Measurements from ENCODE around the gene C1orf210.

C1orf210 gene

DNA sequence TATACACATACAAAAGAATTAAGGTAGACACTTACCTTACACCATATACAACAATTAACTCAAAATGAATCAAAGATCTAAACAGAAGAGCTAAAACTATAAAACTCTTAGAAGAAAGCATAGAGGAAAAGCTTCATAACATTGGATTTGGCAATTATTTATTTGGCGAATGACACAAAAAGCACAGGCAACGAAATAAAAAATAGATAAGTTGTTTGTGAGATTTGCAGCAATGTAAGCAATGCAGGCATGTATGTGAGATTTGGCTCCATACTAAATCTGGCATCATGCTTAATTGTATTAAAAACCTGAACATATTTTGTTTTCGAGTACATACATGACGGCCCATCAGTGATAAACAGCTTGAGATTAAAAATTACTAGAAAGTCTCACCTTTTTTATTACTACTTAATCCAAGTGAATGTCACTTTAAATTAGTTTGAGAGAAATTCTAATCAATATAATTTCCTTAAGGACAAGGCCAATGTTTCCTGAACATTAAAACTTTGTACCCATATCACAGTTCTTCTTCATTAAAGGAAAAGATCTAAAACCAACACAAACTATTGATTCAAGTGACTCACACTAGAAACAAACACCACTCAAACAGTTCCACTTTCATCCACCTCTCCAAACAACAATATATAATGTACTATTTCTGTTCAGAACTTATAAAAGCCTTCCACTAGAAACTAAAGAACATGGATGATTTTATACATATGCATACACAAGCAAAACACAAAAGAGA is 38.7 kb downstream of the C1orf210 start:
- DNase-seq, result no peak

GRCh38 chr1:43243299-43243698 is 42.1 kb downstream of the C1orf210 start:
- DNase-seq, result no peak

- no peak for DNase-seq
These were observed 44.0 kb downstream of the C1orf210 start for GRCh38 chr1:43241413-43241836.

- no peak for DNase-seq
These were observed 45.9 kb downstream of the C1orf210 start for GRCh38 chr1:43239484-43239883.

- DNase-seq, result no peak
These were observed 46.4 kb downstream of the C1orf210 start for GRCh38 chr1:43238991-43239469.

DNA sequence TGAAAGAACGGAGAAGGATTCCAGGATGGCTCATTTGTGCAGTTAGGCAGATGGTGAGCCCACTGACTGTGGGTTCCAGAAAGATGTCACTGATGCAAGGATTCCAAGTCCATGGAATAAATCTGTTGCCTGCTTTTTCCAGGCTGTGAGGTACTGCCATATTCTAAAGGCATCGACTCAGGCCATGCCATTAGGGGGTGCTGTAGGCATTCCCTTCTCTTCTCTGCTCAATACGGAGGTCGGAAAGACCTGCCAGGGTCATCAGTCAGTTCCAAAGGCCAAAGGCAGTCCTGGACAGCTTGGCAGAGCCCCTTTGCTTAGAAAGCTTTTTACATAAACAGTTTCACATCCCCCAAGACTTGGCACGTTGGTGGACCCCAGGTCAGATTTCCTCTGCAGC is 47.3 kb downstream of the C1orf210 start:
- no peak for DNase-seq

DNA sequence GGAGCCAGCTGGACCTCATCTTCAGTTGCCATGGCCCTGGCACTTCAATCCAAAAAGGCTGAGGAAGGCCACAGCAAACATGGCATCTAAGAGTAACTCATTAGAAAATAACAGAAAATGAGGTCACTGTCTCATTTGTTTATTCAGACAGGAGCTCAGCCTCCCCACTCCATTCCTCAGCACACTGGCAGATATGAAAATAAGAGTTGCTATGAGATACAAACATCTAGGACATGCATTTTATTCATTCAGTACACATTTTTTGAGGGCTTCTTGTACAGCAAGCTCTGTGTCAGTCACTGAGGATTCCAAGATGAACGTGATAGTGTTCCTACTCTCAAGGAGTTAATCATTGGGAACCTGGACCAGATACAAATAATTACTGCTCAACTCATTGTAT is 48.3 kb downstream of the C1orf210 start:
- no peak for DNase-seq

- DNase-seq, result no peak
These were observed 49.8 kb downstream of the C1orf210 start for GRCh38 chr1:43235451-43236121.

DNA sequence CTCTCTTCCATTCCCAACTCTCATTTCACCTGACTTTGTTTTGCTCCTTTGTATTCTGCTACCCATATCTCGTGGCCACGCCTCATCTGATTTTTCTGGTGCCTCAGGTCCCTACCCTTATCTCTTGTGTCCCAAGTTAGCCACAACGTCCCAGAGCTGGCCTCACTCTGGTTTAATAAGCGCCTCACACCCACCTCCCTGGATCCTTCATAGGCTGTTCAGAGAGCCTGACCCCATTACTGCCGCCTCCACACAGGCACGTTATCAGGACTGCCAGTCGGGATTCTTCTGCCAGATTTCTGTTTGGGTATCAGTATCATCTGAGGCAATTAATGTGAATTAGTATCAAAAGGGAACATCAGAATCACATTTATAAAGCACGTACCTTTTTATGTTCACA is 50.3 kb downstream of the C1orf210 start:
- no peak for DNase-seq

DNA sequence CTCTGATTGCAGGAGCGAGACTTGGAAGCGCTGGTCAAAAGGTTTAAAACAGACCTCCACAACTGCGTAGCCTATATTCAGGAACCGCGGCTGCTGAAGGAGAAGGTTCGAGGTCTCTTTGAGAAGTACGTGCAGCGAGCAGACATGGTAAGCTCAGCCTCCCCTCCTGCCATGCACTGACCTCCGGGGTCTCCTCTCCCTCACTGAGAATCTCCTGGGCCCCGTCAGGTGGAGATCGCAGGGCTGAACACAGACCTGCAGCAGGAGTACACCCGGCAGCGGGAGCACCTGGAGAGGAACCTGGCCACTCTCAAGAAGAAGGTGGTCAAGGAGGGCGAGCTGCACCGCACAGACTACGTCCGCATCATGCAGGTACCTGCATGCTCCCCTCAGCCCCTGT is 51.1 kb downstream of the C1orf210 start:
- no peak for DNase-seq

DNA sequence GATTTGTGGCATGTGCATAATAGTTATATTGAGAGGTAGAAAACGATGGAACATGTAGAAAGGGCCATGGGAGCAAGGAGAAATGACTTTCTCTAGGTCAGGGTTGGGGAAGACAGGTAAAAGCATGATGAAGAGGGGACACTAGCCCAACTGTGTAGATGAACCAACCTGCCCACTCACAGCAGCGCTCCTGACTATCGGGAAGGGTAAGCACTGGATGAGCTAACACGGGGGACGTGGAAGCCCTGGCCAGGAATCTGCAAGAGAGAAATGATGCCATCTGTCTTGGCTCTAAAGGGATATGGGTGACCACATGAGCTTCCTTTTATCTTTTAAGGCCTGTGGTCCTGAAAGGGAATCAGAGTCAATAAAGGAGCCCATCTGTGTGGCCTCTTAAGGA is 51.8 kb downstream of the C1orf210 start:
- DNase-seq, result no peak

- no peak for DNase-seq
These were observed 52.9 kb downstream of the C1orf210 start for GRCh38 chr1:43232482-43232881.

DNA sequence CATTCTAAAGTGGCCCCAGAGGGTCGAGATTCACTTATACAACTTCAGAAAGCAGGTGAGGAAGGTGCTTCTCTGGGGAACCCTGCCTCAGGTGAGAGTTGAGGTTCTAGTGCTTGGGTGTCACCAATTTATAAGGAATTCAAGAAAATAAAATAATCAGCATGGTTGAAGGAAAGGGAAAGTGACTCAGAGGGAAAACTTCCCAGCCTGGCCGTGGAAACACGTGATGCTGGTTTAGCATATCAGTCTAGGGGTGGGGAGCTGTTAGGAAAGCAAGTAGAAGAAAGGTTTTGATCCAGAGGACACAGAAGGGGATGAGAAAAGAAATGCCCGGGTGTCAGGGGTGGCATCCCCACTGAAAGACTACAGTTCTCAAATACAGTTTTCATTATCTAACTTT is 53.3 kb downstream of the C1orf210 start:
- no peak for DNase-seq
